Gastroesophageal sphincter (tissue), 3 donors: ENCODE results near the gene CARTPT.

Experiments used
- POLR2A ChIP-seq, 2 donors: fragments of 450-650 bp; IDR thresholded peaks; one replicate each; pipeline ENCODE4 v1.6.1; 2017; ENCODE audit warnings: antibody characterized with exemption in 2 of 2, mild to moderate bottlenecking in 2 of 2, moderate library complexity in 1 of 2
- TF ChIP-seq, protein P1 (sequence below), 4 experiments: fragments of 200-600 bp in 2 of 4; fragments of 450-650 bp in 2 of 4; sonication (generic) in 1 of 4; IDR thresholded peaks; one replicate each; pipeline ENCODE4 v1.5.1; 2017 to 2019; ENCODE audit warnings: antibody characterized with exemption in 4 of 4, mild to moderate bottlenecking in 2 of 4, moderate library complexity in 2 of 4

DNA sequence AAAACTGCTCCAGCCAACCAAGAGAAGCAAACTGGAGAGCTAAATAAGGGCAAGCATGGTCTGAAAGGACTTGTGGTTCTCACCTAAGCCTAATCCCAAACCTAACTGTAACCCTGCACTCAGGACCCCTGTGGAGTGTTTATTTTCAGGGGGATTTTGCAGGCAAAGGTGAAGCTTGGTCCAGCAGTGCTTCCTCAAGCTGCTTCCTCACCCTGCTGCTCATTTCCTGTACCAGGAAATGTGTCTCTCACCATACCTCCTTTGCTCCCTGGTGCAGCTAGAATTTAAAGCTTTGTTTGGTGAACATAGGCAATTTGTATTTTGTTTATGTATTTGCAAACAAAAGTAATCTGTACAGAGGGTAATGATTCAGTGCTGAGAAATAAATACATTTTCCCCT lies 50.2 kb downstream of the CARTPT start:
- TF ChIP-seq, protein P1, sequence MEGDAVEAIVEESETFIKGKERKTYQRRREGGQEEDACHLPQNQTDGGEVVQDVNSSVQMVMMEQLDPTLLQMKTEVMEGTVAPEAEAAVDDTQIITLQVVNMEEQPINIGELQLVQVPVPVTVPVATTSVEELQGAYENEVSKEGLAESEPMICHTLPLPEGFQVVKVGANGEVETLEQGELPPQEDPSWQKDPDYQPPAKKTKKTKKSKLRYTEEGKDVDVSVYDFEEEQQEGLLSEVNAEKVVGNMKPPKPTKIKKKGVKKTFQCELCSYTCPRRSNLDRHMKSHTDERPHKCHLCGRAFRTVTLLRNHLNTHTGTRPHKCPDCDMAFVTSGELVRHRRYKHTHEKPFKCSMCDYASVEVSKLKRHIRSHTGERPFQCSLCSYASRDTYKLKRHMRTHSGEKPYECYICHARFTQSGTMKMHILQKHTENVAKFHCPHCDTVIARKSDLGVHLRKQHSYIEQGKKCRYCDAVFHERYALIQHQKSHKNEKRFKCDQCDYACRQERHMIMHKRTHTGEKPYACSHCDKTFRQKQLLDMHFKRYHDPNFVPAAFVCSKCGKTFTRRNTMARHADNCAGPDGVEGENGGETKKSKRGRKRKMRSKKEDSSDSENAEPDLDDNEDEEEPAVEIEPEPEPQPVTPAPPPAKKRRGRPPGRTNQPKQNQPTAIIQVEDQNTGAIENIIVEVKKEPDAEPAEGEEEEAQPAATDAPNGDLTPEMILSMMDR (IDR thresholded peaks at IDR 0.05) = no peak
- no peak for TF ChIP-seq POLR2A (IDR thresholded peaks at IDR 0.05)
